Psoas muscle (tissue), 8 donors: Measurements from ENCODE around the gene OR2AP1. TPM values are rescaled to one million over a fixed set of nuclear protein-coding genes. Genes with fewer than 3 reads are reported as not detected.

Experiments
- ATAC-seq, 4 donors: fragments of 200-7000 bp; cut with Tn5 transposase; one replicate each; pipeline ENCODE4 v1.9.1; 2020; ENCODE audit warnings: moderate library complexity in 3 of 4, mild to moderate bottlenecking in 2 of 4
- DNase-seq, 2 donors: peaks; one replicate each; pipeline ENCODE4 v3.0.0-alpha.2; 2020
- H3K27ac ChIP-seq: fragments of 200-600 bp; one replicate; pipeline ENCODE4 v1.8.0; 2022
- H3K27me3 ChIP-seq, 3 donors: fragments of 200-600 bp in 1 of 3; one replicate each; pipeline versions ENCODE4 v1.6.1 to v1.8.0; 2013 to 2022; ENCODE audit warnings: low read length in 2 of 3, mild to moderate bottlenecking in 2 of 3, moderate library complexity in 1 of 3; ENCODE audit not compliant: insufficient read depth in 3 of 3
- H3K36me3 ChIP-seq, 2 donors: fragments of 200-600 bp in 1 of 2; one replicate each; pipeline versions ENCODE4 v1.6.1 to v1.8.0; 2013 to 2022; ENCODE audit warnings: low read depth in 1 of 2, mild to moderate bottlenecking in 1 of 2, moderate library complexity in 1 of 2; ENCODE audit not compliant: insufficient read depth in 1 of 2
- H3K4me1 ChIP-seq: fragments of 200-600 bp; one replicate; pipeline ENCODE4 v1.8.0; 2022
- H3K4me3 ChIP-seq: fragments of 200-600 bp; one replicate; pipeline ENCODE4 v1.8.0; 2022; ENCODE audit warnings: mild to moderate bottlenecking
- H3K9me3 ChIP-seq: fragments of 200-600 bp; one replicate; pipeline ENCODE4 v1.8.0; 2022
- WGBS, 3 donors: extraction: QIAGEN DNeasy Blood & Tissue Kit; methylation state at CpG; one replicate each; pipeline versions ENCODE4 v1.1.6 to v1.1.7; 2013; 5-methylcytosine and 5-hydroxymethylcytosine counted together
- intact Hi-C, 2 donors: fragments of 100-400 bp; cut with DNase I; formaldehyde crosslinking; loops; one replicate each; pipeline versions ENCODE4 v1.11.0 to v1.14.2; 2022
- polyA plus RNA-seq, 3 donors: library from polyadenylated mRNA; stranded (reverse); fragments of 200-250 nt; gene quantifications; one replicate each; pipeline ENCODE4 v1.2.3, GENCODE V29; 2013
- total RNA-seq, 4 donors: library from RNA; stranded (reverse); fragmentation: NEBNext Ultra II Directional in 2 of 4; extraction: Animal tissue kit (Norgen Biotek cat#: 25700) in 2 of 4; gene quantifications; one replicate each; pipeline versions ENCODE4 v1.2.1 to v1.2.4, GENCODE V29; 2021 to 2023
- TF ChIP-seq, protein P1 (sequence below): fragments of 200-600 bp; IDR thresholded peaks from one replicate; pipeline ENCODE4 v1.8.0; 2022; ENCODE audit warnings: antibody characterized with exemption
- donor health status: healthy with polysubstance abuse.
- donor health status: DM: no; HTN: no; CAD: no; lungs with moderate emphysema.
- donor health status: Bipolar disorder and iron deficiency.
- donor health status: healthy.
- donor health status: DM: yes; HTN: yes; CAD: no.
- donor health status: DM: no; HTN: no; CAD: no.
- donor health status: DM: no; HTN: no; CAD: no.
- donor health status: DM: yes; HTN: yes; CAD: no.

OR2AP1 gene
- total and polyA plus RNA-seq, 7 donors: not detected

DNA sequence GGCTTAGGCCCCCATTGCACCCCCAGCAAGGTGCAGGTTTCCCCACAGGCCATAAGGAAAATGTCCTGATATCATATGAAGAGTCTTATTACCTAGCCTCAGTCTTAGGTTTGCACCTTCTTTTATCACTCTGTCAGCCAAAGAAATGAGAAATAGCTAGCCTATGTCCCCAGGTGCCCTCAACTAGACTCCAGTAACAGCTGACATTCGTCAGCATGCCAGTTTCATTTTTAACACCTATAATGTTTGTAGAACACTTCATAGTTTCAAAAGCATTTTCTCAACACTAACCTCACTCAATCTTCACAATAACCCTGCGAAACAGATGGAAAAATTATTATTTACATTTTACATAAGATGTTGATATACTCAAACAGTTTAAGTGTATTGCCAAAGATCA is 40.4 kb downstream of the OR2AP1 start:
- intact Hi-C loops: no loop called here
- Histone ChIP-seq H3K9me3 (peaks cover 24% of the 10 kb centered on the region), H3K4me1 (no peaks in the 10 kb centered on the region), H3K27me3 (peaks cover 0 to 2% (median 0%) of the 10 kb centered on the region in 3 donors), H3K4me3 (no peak overlapping the region), H3K36me3 (no peaks in the 10 kb centered on the region), H3K27ac (no peak overlapping the region)
- no peak for ATAC-seq
- TF ChIP-seq, protein P1, sequence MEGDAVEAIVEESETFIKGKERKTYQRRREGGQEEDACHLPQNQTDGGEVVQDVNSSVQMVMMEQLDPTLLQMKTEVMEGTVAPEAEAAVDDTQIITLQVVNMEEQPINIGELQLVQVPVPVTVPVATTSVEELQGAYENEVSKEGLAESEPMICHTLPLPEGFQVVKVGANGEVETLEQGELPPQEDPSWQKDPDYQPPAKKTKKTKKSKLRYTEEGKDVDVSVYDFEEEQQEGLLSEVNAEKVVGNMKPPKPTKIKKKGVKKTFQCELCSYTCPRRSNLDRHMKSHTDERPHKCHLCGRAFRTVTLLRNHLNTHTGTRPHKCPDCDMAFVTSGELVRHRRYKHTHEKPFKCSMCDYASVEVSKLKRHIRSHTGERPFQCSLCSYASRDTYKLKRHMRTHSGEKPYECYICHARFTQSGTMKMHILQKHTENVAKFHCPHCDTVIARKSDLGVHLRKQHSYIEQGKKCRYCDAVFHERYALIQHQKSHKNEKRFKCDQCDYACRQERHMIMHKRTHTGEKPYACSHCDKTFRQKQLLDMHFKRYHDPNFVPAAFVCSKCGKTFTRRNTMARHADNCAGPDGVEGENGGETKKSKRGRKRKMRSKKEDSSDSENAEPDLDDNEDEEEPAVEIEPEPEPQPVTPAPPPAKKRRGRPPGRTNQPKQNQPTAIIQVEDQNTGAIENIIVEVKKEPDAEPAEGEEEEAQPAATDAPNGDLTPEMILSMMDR: no peak
- DNase-seq: no peak
- WGBS, 3 donors: 45 to 56% (median 53%) methylated on average over 2 of the region's 2 CpGs

DNA sequence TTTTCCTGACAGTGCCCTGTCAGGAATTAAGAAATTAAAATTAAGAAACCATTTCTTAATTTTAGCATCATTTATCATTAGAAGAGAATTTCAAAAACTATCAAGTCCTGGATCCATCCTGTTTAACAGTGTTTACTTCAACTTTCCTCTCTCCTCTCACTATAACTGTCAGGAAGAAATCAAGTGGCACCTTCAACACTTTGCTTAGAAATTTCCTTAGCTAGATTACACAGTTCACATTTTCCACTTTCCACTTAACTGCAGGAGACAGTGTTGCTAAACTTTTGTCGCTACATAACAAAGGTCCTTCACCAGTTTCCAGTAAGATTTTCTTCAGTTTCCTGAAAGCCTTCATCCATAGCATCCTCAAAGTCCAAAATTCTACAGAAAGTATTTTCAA is 42.5 kb downstream of the OR2AP1 start:
- intact Hi-C loops: loop anchor here in 1 of 2 donors (5.0 kb wide), 1 partner anchor 422 kb away; no protein-coding TSS in a partner anchor
- 87 to 100% (median 99%) methylated on average over 1 of the region's 1 CpG for WGBS, 3 donors
- H3K9me3 ChIP-seq: peaks cover 24% of the 10 kb centered on the region
- TF ChIP-seq, protein P1: no peak
- DNase-seq (no peak), ATAC-seq (no peak)
- H3K4me1 ChIP-seq: no peaks in the 10 kb centered on the region
- peaks cover 0 to 2% (median 0%) of the 10 kb centered on the region in 3 donors for H3K27me3 ChIP-seq
- H3K27ac ChIP-seq: no peak overlapping the region
- no peak overlapping the region for H3K4me3 ChIP-seq
- H3K36me3 ChIP-seq: no peaks in the 10 kb centered on the region

DNA sequence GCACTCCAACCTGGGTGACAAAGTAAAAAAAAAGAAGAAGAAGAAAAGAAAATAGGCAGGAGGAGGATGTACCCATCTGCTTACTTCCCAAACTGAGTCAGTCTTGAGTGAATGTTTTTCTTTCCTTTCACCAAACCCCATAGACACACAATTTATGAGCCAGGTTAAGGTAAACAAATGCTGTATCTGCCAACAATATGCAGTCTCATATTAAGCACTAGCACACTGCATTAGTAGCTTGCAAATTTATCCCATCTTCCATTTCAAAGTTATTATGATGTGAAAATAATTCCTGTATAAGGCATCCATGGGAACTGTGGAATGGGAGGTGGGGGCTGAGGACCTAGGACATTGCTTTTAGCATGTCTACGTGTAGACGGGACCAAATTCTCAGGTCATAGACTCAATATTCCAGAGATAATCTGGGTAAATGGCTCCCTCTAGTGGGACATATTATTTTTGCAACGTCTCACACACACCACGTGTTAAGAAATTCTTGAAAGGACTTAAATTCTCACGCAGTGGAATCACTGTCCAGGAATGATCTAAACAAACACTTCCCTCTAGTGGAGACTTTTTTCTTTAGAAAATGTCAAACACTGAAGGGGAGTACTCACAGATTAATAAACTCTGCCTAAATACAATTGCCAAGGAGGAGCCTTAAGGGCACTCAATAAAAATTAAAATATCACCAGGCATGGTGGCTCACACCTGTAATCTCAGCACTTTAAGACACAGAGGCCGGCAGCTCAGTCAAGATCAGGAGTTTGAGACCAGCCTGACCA is 47.3 kb downstream of the OR2AP1 start:
- H3K4me1 ChIP-seq: no peaks in the 10 kb centered on the region
- no peaks in the 10 kb centered on the region for H3K36me3 ChIP-seq
- peaks cover 0 to 2% (median 2%) of the 10 kb centered on the region in 3 donors for H3K27me3 ChIP-seq
- intact Hi-C loops: loop anchor here (2.0 to 5.0 kb wide), 2 partner anchors 427 to 429 kb away; no protein-coding TSS in a partner anchor
- TF ChIP-seq, protein P1: peak; percentile 66
- WGBS, 3 donors: 5 to 14% (median 5%) methylated on average over 6 of the region's 6 CpGs
- DNase-seq: no peak
- peaks cover 22% of the 10 kb centered on the region for H3K9me3 ChIP-seq
- H3K4me3 ChIP-seq: no peak overlapping the region
- ATAC-seq: peak; percentile 82 to 92 (median 86)
- H3K27ac ChIP-seq: no peak overlapping the region

DNA sequence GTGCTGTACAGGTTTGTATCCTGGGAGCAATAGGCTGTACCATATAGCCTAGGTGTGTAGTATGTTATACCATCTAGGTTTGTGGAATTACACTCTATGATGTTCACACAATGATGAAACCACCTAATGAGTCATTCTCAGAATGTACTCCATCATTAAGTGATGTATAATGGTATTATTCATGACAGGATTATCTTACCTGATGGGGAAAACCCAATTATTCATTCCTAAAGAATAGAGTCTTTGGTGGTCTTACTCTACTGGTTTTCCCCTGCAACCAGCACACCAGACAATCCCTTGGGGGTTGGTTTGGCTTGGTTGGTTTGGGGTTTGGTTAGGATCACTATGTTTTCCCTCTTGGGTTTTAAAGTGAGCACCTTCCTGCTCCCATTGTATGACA is 51.8 kb downstream of the OR2AP1 start:
- ATAC-seq (no peak), DNase-seq (no peak)
- Histone ChIP-seq H3K27me3 (peaks cover 0 to 2% (median 0%) of the 10 kb centered on the region in 3 donors), H3K9me3 (no peaks in the 10 kb centered on the region), H3K36me3 (no peaks in the 10 kb centered on the region), H3K4me3 (no peak overlapping the region), H3K27ac (no peak overlapping the region), H3K4me1 (no peaks in the 10 kb centered on the region)
- intact Hi-C loops: no loop called here
- TF ChIP-seq, protein P1: no peak

Other genes with a start within 250 kb of the OR2AP1 start
- gene OR6C3, start 241.7 kb upstream of the OR2AP1 start, total RNA-seq: not detected
- gene OR6C3, start 241.7 kb upstream of the OR2AP1 start, polyA plus RNA-seq: not detected
- not detected for gene OR6C75, start 209.5 kb upstream of the OR2AP1 start, total RNA-seq
- not detected for gene OR6C75, start 209.5 kb upstream of the OR2AP1 start, polyA plus RNA-seq
- gene OR6C65, start 171.9 kb upstream of the OR2AP1 start, total RNA-seq: not detected
- not detected for gene OR6C65, start 171.9 kb upstream of the OR2AP1 start, polyA plus RNA-seq
- not detected for gene OR6C76, start 146.2 kb upstream of the OR2AP1 start, total RNA-seq
- not detected for gene OR6C76, start 146.2 kb upstream of the OR2AP1 start, polyA plus RNA-seq
- gene OR6C2, start 128.4 kb upstream of the OR2AP1 start, total RNA-seq: not detected
- gene OR6C2, start 128.4 kb upstream of the OR2AP1 start, polyA plus RNA-seq: not detected
- not detected for gene OR6C70, start 102.3 kb upstream of the OR2AP1 start, total RNA-seq
- not detected for gene OR6C70, start 102.3 kb upstream of the OR2AP1 start, polyA plus RNA-seq
- gene OR6C68, start 80.1 kb upstream of the OR2AP1 start, total RNA-seq: not detected
- not detected for gene OR6C68, start 80.1 kb upstream of the OR2AP1 start, polyA plus RNA-seq
- not detected for gene OR6C4, start 22.9 kb upstream of the OR2AP1 start, total RNA-seq
- gene OR6C4, start 22.9 kb upstream of the OR2AP1 start, polyA plus RNA-seq: not detected
- gene OR10P1, start 64.4 kb downstream of the OR2AP1 start, total RNA-seq: not detected
- not detected for gene OR10P1, start 64.4 kb downstream of the OR2AP1 start, polyA plus RNA-seq
- gene ITGA7, start 135.4 kb downstream of the OR2AP1 start, total RNA-seq: 100 to 1,000 TPM; 297 to 433 (median 350) TPM
- gene ITGA7, start 135.4 kb downstream of the OR2AP1 start, polyA plus RNA-seq: 100 to 1,000 TPM in 2 of 3 donors, 10 to 100 TPM in 1; 51.8 to 254 (median 152) TPM
- gene BLOC1S1, start 143.6 kb downstream of the OR2AP1 start, total RNA-seq: 100 to 1,000 TPM; 127 to 193 (median 165) TPM
- gene BLOC1S1, start 143.6 kb downstream of the OR2AP1 start, polyA plus RNA-seq: 100 to 1,000 TPM; 185 to 260 (median 228) TPM
- 10 to 100 TPM; 11.4 to 25.4 (median 16.0) TPM for gene RDH5, start 147.9 kb downstream of the OR2AP1 start, total RNA-seq
- gene RDH5, start 147.9 kb downstream of the OR2AP1 start, polyA plus RNA-seq: 10 to 100 TPM in 2 of 3 donors, 1 to 10 TPM in 1; 7.0 to 14.0 (median 11.9) TPM
- 1,000 to 10,000 TPM in 2 of 4 donors, 100 to 1,000 TPM in 2; 592 to 1,401 (median 983) TPM for gene CD63, start 156.5 kb downstream of the OR2AP1 start, total RNA-seq
- 1,000 to 10,000 TPM; 1,147 to 2,407 (median 1,257) TPM for gene CD63, start 156.5 kb downstream of the OR2AP1 start, polyA plus RNA-seq
- gene GDF11, start 170.7 kb downstream of the OR2AP1 start, total RNA-seq: 1 to 10 TPM in 3 of 4 donors, under 1 TPM in 1; 0.88 to 4.8 (median 1.4) TPM
- gene GDF11, start 170.7 kb downstream of the OR2AP1 start, polyA plus RNA-seq: 1 to 10 TPM in 2 of 3 donors, under 1 TPM in 1; 0.34 to 3.7 (median 2.3) TPM
- 10 to 100 TPM; 38.3 to 52.6 (median 43.0) TPM for gene SARNP, start 245.3 kb downstream of the OR2AP1 start, total RNA-seq
- gene SARNP, start 245.3 kb downstream of the OR2AP1 start, polyA plus RNA-seq: 10 to 100 TPM; 72.6 to 98.0 (median 81.5) TPM
- 10 to 100 TPM; 12.6 to 27.2 (median 15.0) TPM for gene ORMDL2, start 245.6 kb downstream of the OR2AP1 start, total RNA-seq
- gene ORMDL2, start 245.6 kb downstream of the OR2AP1 start, polyA plus RNA-seq: 10 to 100 TPM; 21.6 to 68.2 (median 24.3) TPM